K562 (cell line): Measurements from ENCODE around the gene ADAP1. TPM values are rescaled to one million over a fixed set of nuclear protein-coding genes. Genes with fewer than 3 reads are reported as not detected.

Experiments
- MEIS2 ChIP-seq: fragments of 450-650 bp; IDR thresholded peaks from 2 replicates; pipeline ENCODE4 v1.6.1; 2014; ENCODE audit warnings: mild to moderate bottlenecking; ENCODE audit not compliant: partially characterized antibody
- POLR2G ChIP-seq: fragments of 200-400 bp; formaldehyde crosslinking; IDR thresholded peaks from 2 replicates; pipeline ENCODE4 v1.6.1; 2017; ENCODE audit warnings: low read depth, mild to moderate bottlenecking, antibody characterized with exemption, low read length, moderate library complexity
- ZNF175 ChIP-seq: fragments of 200-800 bp; sonication (Bioruptor generic); IDR thresholded peaks from 2 replicates; pipeline ENCODE4 v1.6.1; 2016; ENCODE audit warnings: low read depth, mild to moderate bottlenecking, missing genetic modification characterization, missing compliant biosample characterization
- ZNF518B ChIP-seq: fragments of 250-450 bp; sonication (Bioruptor Pico); IDR thresholded peaks from 2 replicates; pipeline ENCODE4 v1.5.0; 2021; ENCODE audit warnings: mild to moderate bottlenecking, moderate library complexity
- polyA plus RNA-seq, 8 experiments: library from polyadenylated mRNA; depleted of rRNA in 4 of 8; stranded (reverse) in 5 of 8; unstranded in 3 of 8; fragments of >200 nt; fragmentation: Nextera tagmentation in 2 of 8; fragmentation: Illumina TruSeq in 1 of 8; extraction: Ambion mirVana in 2 of 8; extraction: Trizol in 1 of 8; gene quantifications; 2 replicates each; pipeline versions ENCODE4 v1.2.1 to v1.2.3, GENCODE V29; 2011 to 2014; ENCODE audit warnings: inconsistent platforms in 1 of 8, missing spikeins in 1 of 8
- total RNA-seq, 7 experiments: library from RNA; depleted of rRNA in 6 of 7; stranded (reverse); fragments of >200 nt in 6 of 7; fragmentation: Illumina TruSeq in 2 of 7; extraction: Trizol in 2 of 7; gene quantifications; 2 replicates each; pipeline versions ENCODE4 v1.2.1 to v1.2.3, GENCODE V29; 2011 to 2021; ENCODE audit warnings: low replicate concordance in 1 of 7
- TF ChIP-seq, protein P1 (sequence below): IDR thresholded peaks from 2 replicates; pipeline ENCODE4 v1.6.1; 2012; ENCODE audit warnings: low read depth, low read length, improper control_type of control experiment, borderline replicate concordance

ADAP1 gene
- total and polyA plus RNA-seq, 9 of the 15 experiments (the other 6 are each of a cell fraction or from before 2014, with no cell fraction given), result 0.27 to 1.4 (median 0.52) TPM; not detected in 3

- no peak for TF ChIP-seq ZNF518B (CRISPR knock-in tag)
- TF ChIP-seq, protein P1, sequence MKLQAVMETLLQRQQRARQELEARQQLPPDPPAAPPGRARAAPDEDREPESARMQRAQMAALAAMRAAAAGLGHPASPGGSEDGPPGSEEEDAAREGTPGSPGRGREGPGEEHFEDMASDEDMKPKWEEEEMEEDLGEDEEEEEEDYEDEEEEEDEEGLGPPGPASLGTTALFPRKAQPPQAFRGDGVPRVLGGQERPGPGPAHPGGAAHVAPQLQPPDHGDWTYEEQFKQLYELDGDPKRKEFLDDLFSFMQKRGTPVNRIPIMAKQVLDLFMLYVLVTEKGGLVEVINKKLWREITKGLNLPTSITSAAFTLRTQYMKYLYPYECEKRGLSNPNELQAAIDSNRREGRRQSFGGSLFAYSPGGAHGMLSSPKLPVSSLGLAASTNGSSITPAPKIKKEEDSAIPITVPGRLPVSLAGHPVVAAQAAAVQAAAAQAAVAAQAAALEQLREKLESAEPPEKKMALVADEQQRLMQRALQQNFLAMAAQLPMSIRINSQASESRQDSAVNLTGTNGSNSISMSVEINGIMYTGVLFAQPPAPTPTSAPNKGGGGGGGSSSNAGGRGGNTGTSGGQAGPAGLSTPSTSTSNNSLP, result no peak
- TF ChIP-seq ZNF175 (CRISPR knock-in tag), result no peak
- peak; percentile 48 for TF ChIP-seq POLR2G
- TF ChIP-seq MEIS2, result no peak
Measured at GRCh38 chr7:898855-899681, 55.4 kb downstream of the ADAP1 start (continued).
